Testis (tissue), 3 donors: ENCODE data around the gene DPYD. TPM values are rescaled to one million over a fixed set of nuclear protein-coding genes. Genes with fewer than 3 reads are reported as not detected.

Source experiments
- DNase-seq: peaks from one replicate; pipeline ENCODE4 v3.0.0-alpha.2; 2019
- H3K27ac ChIP-seq, 2 donors: fragments of 200-600 bp; sonication (generic); one replicate each; pipeline ENCODE4 v1.5.1; 2019
- H3K27me3 ChIP-seq: fragments of 200-600 bp; sonication (generic); one replicate; pipeline ENCODE4 v1.5.1; 2019
- H3K36me3 ChIP-seq: fragments of 200-600 bp; sonication (generic); one replicate; pipeline ENCODE4 v1.5.1; 2017; ENCODE audit warnings: low read depth; ENCODE audit errors: missing control alignments
- H3K4me1 ChIP-seq: fragments of 200-600 bp; sonication (generic); one replicate; pipeline ENCODE4 v1.5.1; 2019
- H3K4me3 ChIP-seq, 2 donors: fragments of 200-600 bp; sonication (generic); one replicate each; pipeline ENCODE4 v1.5.1; 2017 to 2019
- H3K9me3 ChIP-seq: fragments of 200-600 bp; sonication (generic); one replicate; pipeline ENCODE4 v1.5.1; 2017
- CTCF ChIP-seq, 3 experiments: fragments of 450-650 bp in 2 of 3; fragments of 200-600 bp in 1 of 3; sonication (generic) in 1 of 3; IDR thresholded peaks; one replicate each; pipeline ENCODE4 v1.5.1; 2016 to 2019; ENCODE audit warnings: antibody characterized with exemption in 3 of 3, mild to moderate bottlenecking in 2 of 3, moderate library complexity in 1 of 3
- POLR2A ChIP-seq: fragments of 450-650 bp; IDR thresholded peaks from one replicate; pipeline ENCODE4 v1.6.1; 2017; ENCODE audit warnings: antibody characterized with exemption, mild to moderate bottlenecking, moderate library complexity
- WGBS, 2 donors: methylation state at CpG; one replicate each; pipeline ENCODE4 v1.1.5; 2018; 5-methylcytosine and 5-hydroxymethylcytosine counted together
- intact Hi-C: fragments of 100-400 bp; cut with DNase I; formaldehyde crosslinking; loops from one replicate; pipeline ENCODE4 v1.15.1; 2023; ENCODE audit warnings: low total_unique reads
- polyA plus RNA-seq: library from polyadenylated mRNA; stranded (reverse); fragments of 350-450 nt; fragmentation: Illumina TruSeq; extraction: RNeasy Lipid Tissue Mini Kit (QIAGEN cat#74804); gene quantifications from one replicate; pipeline ENCODE4 v1.2.3, GENCODE V29; 2014; ENCODE audit warnings: low read depth, low replicate concordance; ENCODE audit not compliant: insufficient read depth
- total RNA-seq, 2 donors: library from RNA; depleted of rRNA; stranded (reverse); fragments of >200 nt; gene quantifications; one replicate each; pipeline ENCODE4 v1.2.3, GENCODE V29; 2016

DPYD gene
- total and polyA plus RNA-seq, 3 donors from 2014 or later: 6.7 to 14.7 (median 11.5) TPM

- Histone ChIP-seq H3K9me3 (no peaks in the 10 kb centered on the region), H3K4me1 (no peaks in the 10 kb centered on the region), H3K36me3 (no peaks in the 10 kb centered on the region), H3K27me3 (no peaks in the 10 kb centered on the region), H3K27ac (no peak overlapping the region), H3K4me3 (no peak overlapping the region)
- 73 to 87% methylated on average over 7 of the region's 7 CpGs for WGBS, 2 donors
- TF ChIP-seq CTCF (IDR thresholded peaks at IDR 0.05) (no peak), POLR2A (no peak)
- DNase-seq: no peak
- intact Hi-C loops: no loop called here
Measured at GRCh38 chr1:97089173-97089572, 831.7 kb downstream of the DPYD start.

DNA sequence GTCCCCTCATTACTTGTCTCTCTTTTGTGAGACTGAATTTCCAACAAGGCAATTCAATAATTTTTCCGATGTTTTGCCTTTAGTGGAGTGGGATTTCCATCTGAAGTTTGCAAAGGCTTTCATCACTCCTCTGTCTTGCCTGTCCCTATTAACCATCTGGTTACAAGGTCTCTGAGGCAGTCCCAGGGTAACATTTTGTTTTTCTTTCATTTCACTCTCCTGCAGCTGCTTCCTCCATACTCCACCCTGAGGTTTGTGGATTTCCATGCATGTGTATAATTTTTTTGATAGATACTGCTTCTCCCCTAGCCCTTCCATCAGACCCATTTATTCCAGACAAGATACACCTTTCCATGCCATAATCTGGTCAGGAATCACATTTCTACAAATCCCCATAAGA, 832.4 kb downstream of the DPYD start:
- Histone ChIP-seq H3K9me3 (no peaks in the 10 kb centered on the region), H3K27ac (no peak overlapping the region), H3K4me3 (no peak overlapping the region), H3K36me3 (no peaks in the 10 kb centered on the region), H3K4me1 (no peaks in the 10 kb centered on the region), H3K27me3 (no peaks in the 10 kb centered on the region)
- intact Hi-C loops: no loop called here
- TF ChIP-seq POLR2A: no peak
- TF ChIP-seq CTCF (IDR thresholded peaks at IDR 0.05): no peak
- 94 to 97% methylated on average over 1 of the region's 1 CpG for WGBS, 2 donors
- DNase-seq: no peak

- Histone ChIP-seq H3K27me3 (no peaks in the 10 kb centered on the region), H3K9me3 (no peaks in the 10 kb centered on the region), H3K36me3 (no peaks in the 10 kb centered on the region), H3K4me1 (no peaks in the 10 kb centered on the region), H3K4me3 (no peak overlapping the region), H3K27ac (no peak overlapping the region)
- intact Hi-C loops: no loop called here
- no peak for DNase-seq
- TF ChIP-seq POLR2A: no peak
- no peak for TF ChIP-seq CTCF (IDR thresholded peaks at IDR 0.05)
- WGBS, 2 donors: 49 to 50% methylated on average over 2 of the region's 2 CpGs
Measured at GRCh38 chr1:97084546-97084945, 836.3 kb downstream of the DPYD start.

GRCh38 chr1:97082160-97082848, 838.5 kb downstream of the DPYD start:
- intact Hi-C loops: no loop called here
- no peak for DNase-seq
- 47 to 52% methylated on average over 4 of the region's 4 CpGs for WGBS, 2 donors
- TF ChIP-seq CTCF (IDR thresholded peaks at IDR 0.05): no peak
- no peak for TF ChIP-seq POLR2A
- Histone ChIP-seq H3K36me3 (no peaks in the 10 kb centered on the region), H3K27me3 (no peaks in the 10 kb centered on the region), H3K9me3 (no peaks in the 10 kb centered on the region), H3K27ac (no peak overlapping the region), H3K4me1 (no peaks in the 10 kb centered on the region), H3K4me3 (no peak overlapping the region)

DNA sequence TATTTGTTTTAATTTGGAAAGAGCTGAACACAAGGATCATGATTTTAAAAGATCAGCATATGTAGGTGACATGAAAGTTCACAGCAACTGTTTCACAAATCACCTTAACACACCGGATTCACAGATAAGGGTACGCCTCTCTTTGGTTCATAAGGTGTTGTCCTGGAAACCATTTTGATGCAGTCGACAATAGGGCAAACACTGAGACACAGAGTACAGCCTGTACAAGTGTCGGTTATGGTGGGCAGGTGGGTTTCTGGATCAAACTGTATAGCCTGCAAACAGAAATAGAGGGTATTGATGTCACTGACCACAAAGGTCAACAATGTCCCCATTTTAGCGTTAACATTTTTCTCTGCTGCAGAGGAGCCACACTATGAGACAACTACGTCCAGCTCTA, 842.0 kb downstream of the DPYD start:
- TF ChIP-seq POLR2A: no peak
- TF ChIP-seq CTCF (IDR thresholded peaks at IDR 0.05): no peak
- intact Hi-C loops: no loop called here
- 89 to 96% methylated on average over 6 of the region's 6 CpGs for WGBS, 2 donors
- Histone ChIP-seq H3K9me3 (no peaks in the 10 kb centered on the region), H3K36me3 (no peaks in the 10 kb centered on the region), H3K4me3 (no peak overlapping the region), H3K27me3 (no peaks in the 10 kb centered on the region), H3K27ac (no peak overlapping the region), H3K4me1 (no peaks in the 10 kb centered on the region)
- DNase-seq: no peak
